ENCODE data around the gene ST6GALNAC1.

The ST6GALNAC1 gene, protein sequence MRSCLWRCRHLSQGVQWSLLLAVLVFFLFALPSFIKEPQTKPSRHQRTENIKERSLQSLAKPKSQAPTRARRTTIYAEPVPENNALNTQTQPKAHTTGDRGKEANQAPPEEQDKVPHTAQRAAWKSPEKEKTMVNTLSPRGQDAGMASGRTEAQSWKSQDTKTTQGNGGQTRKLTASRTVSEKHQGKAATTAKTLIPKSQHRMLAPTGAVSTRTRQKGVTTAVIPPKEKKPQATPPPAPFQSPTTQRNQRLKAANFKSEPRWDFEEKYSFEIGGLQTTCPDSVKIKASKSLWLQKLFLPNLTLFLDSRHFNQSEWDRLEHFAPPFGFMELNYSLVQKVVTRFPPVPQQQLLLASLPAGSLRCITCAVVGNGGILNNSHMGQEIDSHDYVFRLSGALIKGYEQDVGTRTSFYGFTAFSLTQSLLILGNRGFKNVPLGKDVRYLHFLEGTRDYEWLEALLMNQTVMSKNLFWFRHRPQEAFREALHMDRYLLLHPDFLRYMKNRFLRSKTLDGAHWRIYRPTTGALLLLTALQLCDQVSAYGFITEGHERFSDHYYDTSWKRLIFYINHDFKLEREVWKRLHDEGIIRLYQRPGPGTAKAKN

DNA sequence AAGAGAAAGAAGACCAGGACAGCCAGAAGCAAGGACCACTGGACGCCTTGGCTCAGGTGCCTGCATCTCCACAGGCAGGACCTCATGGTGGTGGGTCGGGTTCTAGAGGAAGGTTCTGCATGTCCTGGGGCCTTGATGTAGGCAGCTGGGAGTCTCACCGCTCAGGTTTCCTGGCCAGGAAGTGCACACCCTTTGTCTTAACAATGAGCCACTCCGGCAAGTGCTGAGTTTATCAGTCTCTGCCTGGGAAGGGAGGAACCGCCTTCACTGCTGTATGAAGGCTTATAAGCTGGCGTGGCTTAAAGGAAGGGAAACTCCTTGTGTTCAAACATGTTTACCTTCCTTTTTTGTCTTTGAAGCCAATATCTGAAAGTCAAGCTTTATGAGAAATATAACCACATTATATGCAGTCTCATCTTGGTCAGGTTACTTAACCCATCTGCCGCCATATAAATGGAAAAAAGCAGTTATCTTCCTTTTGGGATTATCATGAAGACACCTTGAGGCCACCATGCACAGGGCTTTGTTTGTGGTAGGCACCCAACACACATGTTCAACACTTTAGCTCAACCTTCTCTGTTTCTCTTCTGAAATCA lies at the start of gene ST6GALNAC1:
ST6GALNAC1 (minus strand) TSS at position 205 of the 596 bp plus-strand sequence; CDS start at position 86, 119 bp downstream.
- DNase-seq (ENCODE audit: low spot score): no peak
- TF ChIP-seq, protein P1, sequence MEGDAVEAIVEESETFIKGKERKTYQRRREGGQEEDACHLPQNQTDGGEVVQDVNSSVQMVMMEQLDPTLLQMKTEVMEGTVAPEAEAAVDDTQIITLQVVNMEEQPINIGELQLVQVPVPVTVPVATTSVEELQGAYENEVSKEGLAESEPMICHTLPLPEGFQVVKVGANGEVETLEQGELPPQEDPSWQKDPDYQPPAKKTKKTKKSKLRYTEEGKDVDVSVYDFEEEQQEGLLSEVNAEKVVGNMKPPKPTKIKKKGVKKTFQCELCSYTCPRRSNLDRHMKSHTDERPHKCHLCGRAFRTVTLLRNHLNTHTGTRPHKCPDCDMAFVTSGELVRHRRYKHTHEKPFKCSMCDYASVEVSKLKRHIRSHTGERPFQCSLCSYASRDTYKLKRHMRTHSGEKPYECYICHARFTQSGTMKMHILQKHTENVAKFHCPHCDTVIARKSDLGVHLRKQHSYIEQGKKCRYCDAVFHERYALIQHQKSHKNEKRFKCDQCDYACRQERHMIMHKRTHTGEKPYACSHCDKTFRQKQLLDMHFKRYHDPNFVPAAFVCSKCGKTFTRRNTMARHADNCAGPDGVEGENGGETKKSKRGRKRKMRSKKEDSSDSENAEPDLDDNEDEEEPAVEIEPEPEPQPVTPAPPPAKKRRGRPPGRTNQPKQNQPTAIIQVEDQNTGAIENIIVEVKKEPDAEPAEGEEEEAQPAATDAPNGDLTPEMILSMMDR (IDR thresholded peaks at IDR 0.05; ENCODE audit: extremely low read depth, insufficient read depth, missing control alignments): no peak
- in situ Hi-C loops (cut with MboI; ENCODE audit: low pct_unique_long_range_greater_than_20kb, low sequenced_read_pairs, unreplicated experiment): no loop called here

DNA sequence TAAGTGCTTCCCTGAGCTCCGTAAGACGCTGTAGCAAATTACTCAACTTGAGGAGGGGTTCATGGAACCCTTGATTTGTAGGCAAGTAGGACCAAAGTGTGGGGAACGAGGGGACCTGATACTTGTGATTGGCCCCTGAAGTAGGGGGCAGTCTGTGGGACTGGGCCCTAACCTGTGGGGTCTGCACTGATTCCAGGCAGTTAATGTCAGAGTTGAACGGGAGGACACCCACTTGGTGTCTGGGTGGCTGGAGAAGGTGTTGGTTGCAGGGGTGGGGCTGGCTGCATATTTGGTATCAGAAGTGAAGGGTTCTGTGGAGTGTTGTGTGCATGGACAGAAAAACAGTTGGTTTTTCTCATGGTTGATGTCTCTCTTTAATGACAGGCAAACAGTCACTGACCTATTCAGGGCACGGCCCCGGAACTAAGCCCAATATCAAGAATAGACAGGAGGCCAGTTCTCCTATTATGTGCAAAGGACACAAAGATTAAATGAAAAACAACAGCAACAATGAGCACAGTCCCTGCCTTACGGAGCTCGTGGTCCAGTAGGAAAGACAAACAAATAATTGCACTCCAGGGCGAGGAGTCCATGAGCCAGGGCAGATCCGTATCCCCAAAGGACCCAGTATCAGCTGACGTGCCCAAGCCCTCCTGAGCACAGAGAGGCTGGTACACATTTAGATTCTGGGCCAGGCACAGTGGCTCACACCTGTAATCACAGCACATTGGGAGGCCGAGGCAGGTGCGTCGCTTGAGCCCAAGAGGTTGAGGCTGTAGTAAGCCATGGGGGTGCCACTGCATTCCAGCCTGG lies 48.0 kb upstream of the ST6GALNAC1 start:
- DNase-seq (ENCODE audit: low spot score): no peak
- in situ Hi-C loops (cut with MboI; ENCODE audit: low pct_unique_long_range_greater_than_20kb, low sequenced_read_pairs, unreplicated experiment): no loop called here
- TF ChIP-seq, protein P1 (IDR thresholded peaks at IDR 0.05; ENCODE audit: extremely low read depth, insufficient read depth, missing control alignments): no peak

DNA sequence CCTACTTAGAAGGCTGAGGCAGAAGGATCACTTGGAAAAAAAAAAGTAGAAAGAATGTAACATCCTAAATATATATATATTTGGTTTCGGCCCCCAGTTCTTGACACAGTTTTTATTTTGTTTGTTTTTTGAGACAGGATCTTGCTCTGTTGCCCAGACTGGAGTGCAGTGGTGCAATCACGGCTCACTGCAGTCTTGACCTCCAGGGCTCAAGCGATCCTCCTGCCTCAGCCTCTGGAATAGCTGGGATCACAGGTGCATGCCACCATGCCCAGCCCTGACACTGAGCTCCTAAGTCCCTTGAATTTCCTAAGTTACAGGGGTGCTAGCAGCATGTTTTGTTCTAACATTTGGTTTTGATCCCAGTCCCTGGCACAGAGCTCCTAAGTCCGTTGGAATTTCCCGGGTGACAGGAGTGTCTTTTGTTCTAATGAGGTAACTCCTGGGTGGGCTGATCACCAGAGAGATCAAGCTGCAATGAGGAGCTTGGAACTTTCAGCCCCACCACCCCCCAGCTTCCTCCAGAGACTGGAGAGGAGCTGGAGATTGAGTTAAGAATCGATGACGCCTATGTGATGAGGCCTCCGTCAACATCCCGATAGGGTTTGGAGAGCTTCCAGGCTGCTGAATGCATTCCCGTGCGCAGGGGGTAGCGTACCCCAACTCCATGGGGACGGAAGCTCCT lies 47.2 kb upstream of the ST6GALNAC1 start:
- in situ Hi-C loops (cut with MboI; ENCODE audit: low pct_unique_long_range_greater_than_20kb, low sequenced_read_pairs, unreplicated experiment): no loop called here
- no peak for DNase-seq (ENCODE audit: low spot score)
- TF ChIP-seq, protein P1 (IDR thresholded peaks at IDR 0.05; ENCODE audit: extremely low read depth, insufficient read depth, missing control alignments): no peak

DNA sequence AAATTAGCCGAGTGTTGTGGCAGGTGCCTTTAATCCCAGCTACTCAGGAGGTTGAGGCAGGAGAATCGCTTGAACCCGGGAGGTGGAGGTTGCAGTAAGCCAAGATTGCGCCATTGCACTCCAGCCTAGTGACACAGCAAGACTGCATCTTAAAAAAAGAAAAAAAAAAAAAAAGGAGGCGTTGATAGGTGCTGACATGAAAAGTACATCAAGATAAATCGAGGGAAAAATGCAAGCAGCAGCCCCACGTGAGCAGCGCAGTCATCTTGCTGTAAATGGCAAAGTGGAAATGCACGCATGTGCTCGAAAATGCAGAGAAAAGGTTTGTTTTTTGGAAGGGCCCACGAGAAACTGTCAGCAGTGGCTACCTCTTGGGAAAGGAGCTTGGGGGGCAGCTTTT lies 46.3 kb upstream of the ST6GALNAC1 start:
- TF ChIP-seq, protein P1 (IDR thresholded peaks at IDR 0.05; ENCODE audit: extremely low read depth, insufficient read depth, missing control alignments): no peak
- DNase-seq (ENCODE audit: low spot score): no peak
- in situ Hi-C loops (cut with MboI; ENCODE audit: low pct_unique_long_range_greater_than_20kb, low sequenced_read_pairs, unreplicated experiment): loop anchor here (10.0 kb wide), 1 partner anchor 165 kb away; no protein-coding TSS in a partner anchor

DNA sequence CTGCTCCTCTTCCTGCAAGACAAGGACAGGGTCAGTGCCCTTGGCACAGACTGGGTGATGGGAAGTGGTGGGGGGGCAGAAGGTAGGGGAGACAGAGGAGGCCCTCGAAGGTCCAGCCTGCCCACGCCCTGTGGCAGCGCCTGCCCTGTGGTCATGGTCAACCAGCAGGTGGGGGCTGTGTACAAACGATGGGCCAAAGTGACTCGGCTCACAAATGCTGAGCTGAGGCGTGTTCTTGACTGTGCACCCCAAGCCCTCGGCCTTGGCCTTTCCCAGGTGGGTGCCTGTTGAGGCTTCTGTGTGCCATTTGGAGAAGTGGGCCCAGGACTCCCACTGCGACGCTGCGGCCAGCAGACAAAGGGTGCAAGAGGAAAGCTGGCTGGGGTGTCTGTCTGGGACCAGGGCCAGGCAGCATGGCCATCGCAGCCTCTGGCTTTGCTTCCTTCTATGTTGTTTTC lies 44.6 kb upstream of the ST6GALNAC1 start:
- no peak for DNase-seq (ENCODE audit: low spot score)
- in situ Hi-C loops (cut with MboI; ENCODE audit: low pct_unique_long_range_greater_than_20kb, low sequenced_read_pairs, unreplicated experiment): loop anchor here (10.0 kb wide), 1 partner anchor 163 kb away; no protein-coding TSS in a partner anchor
- TF ChIP-seq, protein P1 (IDR thresholded peaks at IDR 0.05; ENCODE audit: extremely low read depth, insufficient read depth, missing control alignments): no peak
